GM23338 (cell line): Measurements from ENCODE around the gene RASSF7. TPM values are rescaled to one million over a fixed set of nuclear protein-coding genes. Genes with fewer than 3 reads are reported as not detected.

Experiments used
- ATAC-seq: fragments of 200-7000 bp; cut with Tn5 transposase; 3 replicates; pipeline ENCODE4 v1.9.1; 2020
- DNase-seq: peaks from one replicate; pipeline ENCODE4 v3.0.0-alpha.2; 2015; ENCODE audit warnings: low spot score
- H2AFZ ChIP-seq: fragments of 200-600 bp; sonication (generic); 2 replicates; pipeline ENCODE4 v1.8.0; 2016; ENCODE audit warnings: antibody characterized with exemption, mild to moderate bottlenecking, moderate library complexity
- H3F3A ChIP-seq: fragments of 200-600 bp; sonication (generic); replicated peaks from 2 replicates; pipeline ENCODE4 v1.8.0; 2017; ENCODE audit warnings: antibody characterized with exemption, mixed run types, low read depth
- H3K27ac ChIP-seq: fragments of 200-600 bp; sonication (generic); 2 replicates; pipeline ENCODE4 v1.6.1; 2016; ENCODE audit warnings: low read depth
- H3K27me3 ChIP-seq: fragments of 200-600 bp; sonication (generic); 2 replicates; pipeline ENCODE4 v1.8.0; 2016; ENCODE audit warnings: mild to moderate bottlenecking, mixed run types, moderate library complexity; ENCODE audit not compliant: insufficient read depth
- H3K36me3 ChIP-seq: fragments of 200-600 bp; sonication (generic); 2 replicates; pipeline ENCODE4 v1.8.0; 2016; ENCODE audit warnings: mild to moderate bottlenecking; ENCODE audit not compliant: insufficient read depth
- H3K4me1 ChIP-seq: fragments of 200-600 bp; sonication (generic); 2 replicates; pipeline ENCODE4 v1.8.0; 2016; ENCODE audit warnings: mild to moderate bottlenecking, moderate library complexity; ENCODE audit not compliant: insufficient read depth
- H3K4me2 ChIP-seq: fragments of 200-600 bp; sonication (generic); 2 replicates; pipeline ENCODE4 v1.7.1; 2017; ENCODE audit warnings: mixed run types
- H3K4me3 ChIP-seq: fragments of 200-600 bp; sonication (generic); 2 replicates; pipeline ENCODE4 v1.6.1; 2016; ENCODE audit warnings: mixed run types
- H3K79me2 ChIP-seq: fragments of 200-600 bp; sonication (generic); replicated peaks from 2 replicates; pipeline ENCODE4 v1.8.0; 2017; ENCODE audit warnings: mild to moderate bottlenecking; ENCODE audit not compliant: insufficient read depth
- H3K9me2 ChIP-seq: fragments of 200-600 bp; sonication (generic); 2 replicates; pipeline ENCODE4 v1.8.0; 2017; ENCODE audit not compliant: insufficient read depth
- H4K20me1 ChIP-seq: fragments of 200-600 bp; sonication (generic); replicated peaks from 2 replicates; pipeline ENCODE4 v1.8.0; 2017; ENCODE audit warnings: mild to moderate bottlenecking; ENCODE audit not compliant: insufficient read depth
- H3K27ac Mint-ChIP-seq: 2 replicates; pipeline ENCODE4 v1.8.0; 2020; ENCODE audit warnings: inconsistent platforms, mild to moderate bottlenecking, moderate library complexity, mixed read lengths
- H3K27me3 Mint-ChIP-seq: 3 replicates; pipeline ENCODE4 v1.8.0; 2022; ENCODE audit warnings: low read depth, mild to moderate bottlenecking, moderate library complexity, mixed read lengths, inconsistent platforms; ENCODE audit not compliant: insufficient read depth, poor library complexity
- H3K36me3 Mint-ChIP-seq: 3 replicates; pipeline ENCODE4 v1.8.0; 2021; ENCODE audit warnings: low read depth, mild to moderate bottlenecking, inconsistent platforms, moderate library complexity, mixed read lengths
- H3K4me1 Mint-ChIP-seq: 3 replicates; pipeline ENCODE4 v1.8.0; 2020; ENCODE audit warnings: mild to moderate bottlenecking, inconsistent platforms, mixed read lengths
- H3K4me3 Mint-ChIP-seq: 3 replicates; pipeline ENCODE4 v1.8.0; 2021; ENCODE audit warnings: moderate library complexity, mild to moderate bottlenecking, inconsistent platforms, mixed read lengths
- H3K9me3 Mint-ChIP-seq: 3 replicates; pipeline ENCODE4 v1.8.0; 2020; ENCODE audit warnings: moderate library complexity, mild to moderate bottlenecking, inconsistent platforms, mixed read lengths
- CREB1 ChIP-seq: fragments of 250-450 bp; sonication (Bioruptor Pico); IDR thresholded peaks from 2 replicates; pipeline ENCODE4 v1.5.0; 2020; ENCODE audit warnings: low read depth, mild to moderate bottlenecking, moderate library complexity
- EZH2 ChIP-seq: fragments of 200-600 bp; sonication (generic); IDR thresholded peaks from one replicate; pipeline ENCODE4 v1.8.0; 2017; ENCODE audit warnings: antibody characterized with exemption, mild to moderate bottlenecking, low read depth; ENCODE audit not compliant: unreplicated experiment
- JUNB ChIP-seq: IDR thresholded peaks from one replicate; pipeline ENCODE4 v1.6.1; 2016; ENCODE audit warnings: antibody characterized with exemption; ENCODE audit not compliant: unreplicated experiment
- POLR2AphosphoS5 ChIP-seq: IDR thresholded peaks from 2 replicates; pipeline ENCODE4 v1.6.1; 2016; ENCODE audit warnings: antibody characterized with exemption, low read depth
- REST ChIP-seq: IDR thresholded peaks from one replicate; pipeline ENCODE4 v1.6.1; 2018; ENCODE audit warnings: antibody characterized with exemption; ENCODE audit not compliant: unreplicated experiment
- ZNF114 ChIP-seq: fragments of 250-450 bp; sonication (Bioruptor Pico); IDR thresholded peaks from 2 replicates; pipeline ENCODE4 v1.5.0; 2020; ENCODE audit warnings: mild to moderate bottlenecking, moderate library complexity
- polyA plus RNA-seq: library from polyadenylated mRNA; unstranded; fragments of >200 nt; fragmentation: Nextera tagmentation; extraction: Ambion mirVana; gene quantifications from 2 replicates; pipeline ENCODE4 v1.2.1, GENCODE V29; 2016
- total RNA-seq: library from RNA; depleted of rRNA; stranded (reverse); fragments of >200 nt; shearing (Covaris generic); gene quantifications from 2 replicates; pipeline ENCODE4 v1.2.3, GENCODE V29; 2014
- TF ChIP-seq, protein P1 (sequence below), 2 experiments: fragments of 200-600 bp in 1 of 2; sonication (generic) in 1 of 2; conservative IDR thresholded peaks; 2 replicates each; pipeline versions ENCODE4 v1.5.1 to v1.6.1; 2016 to 2017; ENCODE audit warnings: antibody characterized with exemption in 2 of 2, low read depth in 2 of 2, mild to moderate bottlenecking in 2 of 2, moderate library complexity in 1 of 2

The RASSF7 gene
- total and polyA plus RNA-seq, 2 experiments from 2014 or later = 39.6 to 64.8 TPM

- H3K4me3 Mint-ChIP-seq = peak overlapping the region; percentile 59
Measured at GRCh38 chr11:518463-519202, 42.1 kb upstream of the RASSF7 start.

GRCh38 chr11:520428-521176, 40.2 kb upstream of the RASSF7 start:
- ATAC-seq (no peak), DNase-seq (no peak)
- H3K27me3 Mint-ChIP-seq = peaks cover 8% of the 10 kb centered on the region
- no peak overlapping the region for H2AFZ ChIP-seq
- H3K27me3 ChIP-seq = no peaks in the 10 kb centered on the region
- no peaks in the 10 kb centered on the region for H3K4me1 ChIP-seq
- no peak overlapping the region for H3K27ac ChIP-seq
- H3K27ac Mint-ChIP-seq = no peak overlapping the region
- 0 out of 2 replicates have a peak, but pooled peaks cover 4% of the 10 kb centered on the region for H3F3A ChIP-seq
- peaks cover 53% of the 10 kb centered on the region for H3K9me3 Mint-ChIP-seq
- no peaks in the 10 kb centered on the region for H3K4me1 Mint-ChIP-seq
- H3K9me2 ChIP-seq = 0 out of 2 replicates have a peak, but pooled peaks cover 3% of the 10 kb centered on the region
- no peak overlapping the region for H3K4me2 ChIP-seq
- H4K20me1 ChIP-seq = no peaks in the 10 kb centered on the region
- H3K4me3 ChIP-seq = no peak overlapping the region
- no peak for TF ChIP-seq REST
- TF ChIP-seq POLR2AphosphoS5 = no peak
- TF ChIP-seq, protein P1, sequence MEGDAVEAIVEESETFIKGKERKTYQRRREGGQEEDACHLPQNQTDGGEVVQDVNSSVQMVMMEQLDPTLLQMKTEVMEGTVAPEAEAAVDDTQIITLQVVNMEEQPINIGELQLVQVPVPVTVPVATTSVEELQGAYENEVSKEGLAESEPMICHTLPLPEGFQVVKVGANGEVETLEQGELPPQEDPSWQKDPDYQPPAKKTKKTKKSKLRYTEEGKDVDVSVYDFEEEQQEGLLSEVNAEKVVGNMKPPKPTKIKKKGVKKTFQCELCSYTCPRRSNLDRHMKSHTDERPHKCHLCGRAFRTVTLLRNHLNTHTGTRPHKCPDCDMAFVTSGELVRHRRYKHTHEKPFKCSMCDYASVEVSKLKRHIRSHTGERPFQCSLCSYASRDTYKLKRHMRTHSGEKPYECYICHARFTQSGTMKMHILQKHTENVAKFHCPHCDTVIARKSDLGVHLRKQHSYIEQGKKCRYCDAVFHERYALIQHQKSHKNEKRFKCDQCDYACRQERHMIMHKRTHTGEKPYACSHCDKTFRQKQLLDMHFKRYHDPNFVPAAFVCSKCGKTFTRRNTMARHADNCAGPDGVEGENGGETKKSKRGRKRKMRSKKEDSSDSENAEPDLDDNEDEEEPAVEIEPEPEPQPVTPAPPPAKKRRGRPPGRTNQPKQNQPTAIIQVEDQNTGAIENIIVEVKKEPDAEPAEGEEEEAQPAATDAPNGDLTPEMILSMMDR (conservative IDR thresholded peaks at IDR 0.05; ENCODE audit: low read depth in 2 of 2) = peak in 1 of 2 experiments; percentile 23; a peak in 1 of 4 replicates
- TF ChIP-seq CREB1 (CRISPR knock-in tag) = no peak
- TF ChIP-seq EZH2 = no peak
- no peak for TF ChIP-seq JUNB
- no peak for TF ChIP-seq ZNF114
- no peak overlapping the region for H3K4me3 Mint-ChIP-seq
- no peaks in the 10 kb centered on the region for H3K79me2 ChIP-seq
- peaks cover 36% of the 10 kb centered on the region for H3K36me3 Mint-ChIP-seq
- no peaks in the 10 kb centered on the region for H3K36me3 ChIP-seq

More at GRCh38 chr11:518463-519202, 42.1 kb upstream of the RASSF7 start:
- Histone ChIP-seq H3K4me3 (peak overlapping the region; percentile 44; the same call in 1 of the 2 replicates), H3K4me2 (peak overlapping the region; percentile 53; the same call in 1 of the 2 replicates), H3K79me2 (no peaks in the 10 kb centered on the region), H3K36me3 (no peaks in the 10 kb centered on the region), H4K20me1 (no peaks in the 10 kb centered on the region), H2AFZ (peak overlapping the region; percentile 91; the same call in 1 of the 2 replicates), H3F3A (0 out of 2 replicates have a peak, but pooled peaks cover 8% of the 10 kb centered on the region), H3K27ac (no peak overlapping the region), H3K27me3 (no peaks in the 10 kb centered on the region), H3K4me1 (no peaks in the 10 kb centered on the region), H3K9me2 (no peaks in the 10 kb centered on the region)
- peak; percentile 96 for ATAC-seq
- DNase-seq = peak; percentile 89
- H3K9me3 Mint-ChIP-seq = peaks cover 46% of the 10 kb centered on the region
- H3K27me3 Mint-ChIP-seq = peaks cover 8% of the 10 kb centered on the region
- H3K27ac Mint-ChIP-seq = no peak overlapping the region
- TF ChIP-seq ZNF114 (peak; percentile 87; the same call in 1 of the 2 replicates), POLR2AphosphoS5 (peak; percentile 73), JUNB (no peak), CREB1 (CRISPR knock-in tag) (peak; percentile 68)
- TF ChIP-seq, protein P1 (conservative IDR thresholded peaks at IDR 0.05; ENCODE audit: low read depth in 2 of 2) = peak; percentile 73 to 94
- H3K4me1 Mint-ChIP-seq = no peaks in the 10 kb centered on the region
- H3K36me3 Mint-ChIP-seq = peaks cover 45% of the 10 kb centered on the region
